Loucy (cell line): ENCODE data around the gene GALNT10.

Source experiments
- CTCF ChIP-seq: fragments of 200-600 bp; sonication (generic); conservative IDR thresholded peaks from 2 replicates; pipeline ENCODE4 v1.5.1; 2014; ENCODE audit warnings: mild to moderate bottlenecking, antibody characterized with exemption, low read length
- EZH2phosphoT487 ChIP-seq: fragments of 200-600 bp; IDR thresholded peaks from 2 replicates; pipeline ENCODE4 v1.6.1; 2018; ENCODE audit warnings: antibody characterized with exemption, mild to moderate bottlenecking, moderate library complexity, borderline replicate concordance

- TF ChIP-seq CTCF (no peak), EZH2phosphoT487 (no peak)
Measured at GRCh38 chr5:154213592-154213991, 23.1 kb downstream of the GALNT10 start.
